Loucy (cell line): Measurements from ENCODE around the gene ABRAXAS1.

Source experiments
- EZH2phosphoT487 ChIP-seq: fragments of 200-600 bp; IDR thresholded peaks from 2 replicates; pipeline ENCODE4 v1.6.1; 2018; ENCODE audit warnings: antibody characterized with exemption, mild to moderate bottlenecking, moderate library complexity, borderline replicate concordance
- TF ChIP-seq, protein P1 (sequence below): fragments of 200-600 bp; sonication (generic); conservative IDR thresholded peaks from 2 replicates; pipeline ENCODE4 v1.5.1; 2014; ENCODE audit warnings: mild to moderate bottlenecking, antibody characterized with exemption, low read length

DNA sequence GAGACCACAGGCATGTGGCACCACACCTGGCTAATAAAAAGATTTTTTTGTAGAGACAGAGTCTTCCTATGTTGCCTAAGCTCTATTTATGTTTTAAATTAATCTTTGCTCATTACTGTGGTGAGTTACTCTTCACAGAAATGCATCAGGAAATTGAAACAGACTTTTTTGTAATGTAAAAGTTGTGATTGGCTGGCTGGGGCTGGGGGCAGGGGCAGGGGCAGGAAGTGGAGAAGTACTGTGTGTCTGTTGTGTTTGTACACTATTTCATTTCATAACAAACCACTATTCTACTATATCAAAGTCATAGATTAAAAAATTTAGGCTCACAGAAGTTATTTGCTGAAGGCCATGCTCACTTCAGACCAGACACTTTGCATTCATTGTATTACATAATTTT lies 19.1 kb upstream of the ABRAXAS1 start:
- TF ChIP-seq, protein P1, sequence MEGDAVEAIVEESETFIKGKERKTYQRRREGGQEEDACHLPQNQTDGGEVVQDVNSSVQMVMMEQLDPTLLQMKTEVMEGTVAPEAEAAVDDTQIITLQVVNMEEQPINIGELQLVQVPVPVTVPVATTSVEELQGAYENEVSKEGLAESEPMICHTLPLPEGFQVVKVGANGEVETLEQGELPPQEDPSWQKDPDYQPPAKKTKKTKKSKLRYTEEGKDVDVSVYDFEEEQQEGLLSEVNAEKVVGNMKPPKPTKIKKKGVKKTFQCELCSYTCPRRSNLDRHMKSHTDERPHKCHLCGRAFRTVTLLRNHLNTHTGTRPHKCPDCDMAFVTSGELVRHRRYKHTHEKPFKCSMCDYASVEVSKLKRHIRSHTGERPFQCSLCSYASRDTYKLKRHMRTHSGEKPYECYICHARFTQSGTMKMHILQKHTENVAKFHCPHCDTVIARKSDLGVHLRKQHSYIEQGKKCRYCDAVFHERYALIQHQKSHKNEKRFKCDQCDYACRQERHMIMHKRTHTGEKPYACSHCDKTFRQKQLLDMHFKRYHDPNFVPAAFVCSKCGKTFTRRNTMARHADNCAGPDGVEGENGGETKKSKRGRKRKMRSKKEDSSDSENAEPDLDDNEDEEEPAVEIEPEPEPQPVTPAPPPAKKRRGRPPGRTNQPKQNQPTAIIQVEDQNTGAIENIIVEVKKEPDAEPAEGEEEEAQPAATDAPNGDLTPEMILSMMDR, result no peak
- no peak for TF ChIP-seq EZH2phosphoT487
